Mononuclear cell (primary cell): ENCODE data around the gene PNPLA2. TPM values are rescaled to one million over a fixed set of nuclear protein-coding genes. Genes with fewer than 3 reads are reported as not detected.

Experiments used
- H3K27me3 ChIP-seq: 2 replicates; pipeline ENCODE4 v1.6.0; 2011; ENCODE audit warnings: low read length, control low read depth; ENCODE audit not compliant: insufficient read depth
- H3K4me1 ChIP-seq: 2 replicates; pipeline ENCODE4 v1.5.1; 2011; ENCODE audit warnings: mild to moderate bottlenecking, low read length, control low read depth; ENCODE audit not compliant: insufficient read depth
- H3K4me3 ChIP-seq: 2 replicates; pipeline ENCODE4 v1.5.1; 2011; ENCODE audit warnings: mild to moderate bottlenecking, low read length, moderate library complexity
- H3K9me3 ChIP-seq: 2 replicates; pipeline ENCODE4 v1.5.1; 2011; ENCODE audit warnings: low read depth, mild to moderate bottlenecking, control low read depth, low read length
- total RNA-seq: library from RNA; depleted of rRNA; stranded (reverse); fragments of >200 nt; gene quantifications from one replicate; pipeline ENCODE4 v1.2.3, GENCODE V29; 2012

PNPLA2 gene
- total RNA-seq, 1 donor: 81.0 TPM

DNA sequence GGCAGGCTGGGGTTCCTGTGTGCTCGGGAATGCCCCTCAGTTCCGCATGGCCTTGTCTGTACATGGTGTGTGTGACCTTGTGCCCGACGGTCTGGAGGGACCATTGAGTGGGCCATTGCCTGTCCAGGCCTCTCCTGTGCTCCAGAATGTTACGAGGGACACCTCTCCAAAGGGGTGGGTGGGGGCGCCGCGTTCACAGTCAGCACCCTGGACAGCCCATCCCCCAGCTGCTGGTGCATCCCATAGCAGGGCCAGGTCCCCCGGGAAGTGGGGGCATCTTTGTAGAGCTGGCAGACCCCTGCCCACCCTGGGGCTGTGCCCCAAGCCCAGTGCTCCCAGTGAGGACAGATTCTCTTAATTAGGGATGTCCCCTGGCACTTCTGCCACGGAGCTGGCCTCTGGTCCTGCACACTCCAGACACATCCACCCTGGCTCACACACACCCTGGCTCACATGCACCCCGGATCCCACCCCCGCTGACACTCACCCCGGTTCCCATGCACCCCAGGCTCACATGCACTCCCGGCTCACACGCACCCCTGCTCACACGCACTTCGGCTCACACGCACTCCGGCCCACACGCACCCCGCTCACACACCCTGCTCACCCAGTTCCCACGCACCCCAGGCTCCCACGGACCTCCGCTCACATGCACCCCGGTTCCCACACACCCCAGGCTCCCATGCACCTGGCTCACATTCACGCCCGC, 39.5 kb downstream of the PNPLA2 start:
- Histone ChIP-seq H3K4me3 (no peak overlapping the region), H3K4me1 (no peaks in the 10 kb centered on the region), H3K27me3 (no peaks in the 10 kb centered on the region), H3K9me3 (no peaks in the 10 kb centered on the region)

DNA sequence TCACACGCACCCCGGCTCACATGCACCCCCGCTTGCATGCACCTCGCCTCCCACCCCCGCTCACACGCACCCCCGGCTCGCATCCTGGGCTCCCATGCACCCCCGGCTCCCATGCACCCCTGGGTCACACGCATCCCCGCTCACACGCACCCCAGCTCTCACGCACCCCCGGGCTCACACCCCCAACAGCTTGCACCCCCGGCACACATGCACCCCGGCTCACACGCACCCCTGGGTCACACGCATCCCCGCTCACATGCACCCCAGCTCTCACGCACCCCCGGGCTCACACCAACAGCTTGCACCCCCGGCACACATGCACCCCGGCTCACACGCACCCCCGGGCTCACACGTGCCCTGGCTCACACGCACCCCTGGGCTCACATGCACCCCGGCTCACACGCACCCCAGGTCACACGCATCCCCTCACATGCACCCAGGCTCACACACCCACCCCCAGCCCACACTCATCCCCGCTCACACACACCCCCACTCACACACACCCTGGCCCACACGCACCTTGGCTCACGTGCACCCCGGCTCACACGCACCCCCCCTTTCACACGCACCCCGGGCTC, 40.1 kb downstream of the PNPLA2 start:
- H3K4me3 ChIP-seq: no peak overlapping the region
- H3K27me3 ChIP-seq: no peaks in the 10 kb centered on the region
- no peaks in the 10 kb centered on the region for H3K9me3 ChIP-seq
- H3K4me1 ChIP-seq: no peaks in the 10 kb centered on the region

DNA sequence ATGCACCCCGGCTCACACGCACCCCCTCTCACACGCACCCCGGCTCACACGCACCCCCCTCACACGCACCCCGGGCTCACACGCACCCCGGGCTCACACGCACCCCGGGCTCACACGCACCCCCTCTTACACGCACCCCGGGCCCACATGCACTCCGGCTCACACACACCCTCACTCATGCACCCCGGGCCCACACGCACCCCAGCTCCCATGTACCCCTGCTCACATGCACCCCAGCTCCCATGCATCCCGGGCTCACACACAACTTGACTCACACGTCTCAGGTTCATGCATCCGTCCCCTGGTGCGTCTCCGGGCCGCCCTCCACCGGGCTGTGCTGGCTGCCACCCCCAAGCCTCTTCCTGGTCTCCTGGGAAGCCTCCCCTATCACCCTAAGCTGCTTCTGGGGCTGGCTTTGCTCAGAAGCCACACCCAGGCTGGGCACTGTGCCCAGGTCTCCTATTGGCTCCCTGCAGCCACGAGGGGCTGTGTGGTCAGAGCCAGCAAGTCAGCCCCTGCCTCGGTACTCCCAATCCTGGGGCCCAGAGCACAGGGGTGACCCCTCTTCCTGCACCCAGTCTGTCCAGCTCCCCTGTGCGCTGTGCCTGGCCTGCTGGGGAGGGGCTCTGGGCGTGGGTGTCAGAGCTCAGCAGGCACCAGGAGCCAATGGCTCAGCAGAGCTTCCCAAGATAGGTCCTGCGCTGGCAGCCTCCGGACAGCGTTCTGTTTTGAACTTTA, 40.8 kb downstream of the PNPLA2 start:
- no peaks in the 10 kb centered on the region for H3K4me1 ChIP-seq
- H3K27me3 ChIP-seq: no peaks in the 10 kb centered on the region
- no peaks in the 10 kb centered on the region for H3K9me3 ChIP-seq
- no peak overlapping the region for H3K4me3 ChIP-seq

DNA sequence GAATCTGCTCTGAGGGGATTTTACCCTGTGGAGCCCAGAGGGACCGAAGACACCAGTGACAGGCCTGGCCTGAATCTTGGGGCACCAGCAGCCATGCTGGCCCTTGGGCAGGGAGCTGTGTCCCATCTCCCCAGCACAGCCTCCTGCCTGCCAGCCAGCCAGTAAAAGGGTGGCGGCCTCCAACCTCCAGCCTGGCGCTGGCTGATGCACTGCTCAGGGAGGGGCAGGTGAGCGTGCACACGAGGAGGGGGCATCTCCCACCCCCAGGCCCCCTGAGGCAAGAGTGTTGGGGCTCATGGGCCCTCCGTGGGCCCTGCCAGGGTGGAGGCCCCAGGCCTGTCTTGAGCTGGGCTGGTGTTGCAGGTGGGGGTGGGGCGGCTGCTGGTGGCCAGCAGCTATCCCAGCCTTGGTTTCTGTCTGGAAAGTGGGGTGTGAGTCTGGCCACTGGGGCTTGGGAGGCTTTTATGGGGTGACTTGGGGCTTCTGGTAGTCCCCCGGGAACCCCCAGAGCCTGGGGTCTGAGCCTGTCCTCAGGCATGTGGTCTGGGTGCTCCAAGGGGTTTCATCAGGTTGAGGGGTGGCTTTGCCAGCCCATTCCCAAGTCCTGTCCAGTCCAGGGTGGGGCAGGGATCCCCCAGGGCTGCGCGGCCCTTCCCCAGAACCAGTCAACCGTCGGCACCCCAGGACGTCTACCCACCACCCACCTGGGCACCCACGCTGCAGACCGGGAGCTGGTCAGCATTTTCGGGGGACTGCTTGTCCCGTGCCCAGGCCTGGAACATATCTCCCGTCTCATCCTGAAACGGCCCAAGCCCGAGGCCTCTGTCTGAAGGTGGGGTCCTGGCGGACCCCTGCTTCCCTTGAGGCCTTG, 41.8 kb downstream of the PNPLA2 start:
- Histone ChIP-seq H3K27me3 (no peaks in the 10 kb centered on the region), H3K4me3 (no peak overlapping the region), H3K4me1 (no peaks in the 10 kb centered on the region), H3K9me3 (no peaks in the 10 kb centered on the region)

DNA sequence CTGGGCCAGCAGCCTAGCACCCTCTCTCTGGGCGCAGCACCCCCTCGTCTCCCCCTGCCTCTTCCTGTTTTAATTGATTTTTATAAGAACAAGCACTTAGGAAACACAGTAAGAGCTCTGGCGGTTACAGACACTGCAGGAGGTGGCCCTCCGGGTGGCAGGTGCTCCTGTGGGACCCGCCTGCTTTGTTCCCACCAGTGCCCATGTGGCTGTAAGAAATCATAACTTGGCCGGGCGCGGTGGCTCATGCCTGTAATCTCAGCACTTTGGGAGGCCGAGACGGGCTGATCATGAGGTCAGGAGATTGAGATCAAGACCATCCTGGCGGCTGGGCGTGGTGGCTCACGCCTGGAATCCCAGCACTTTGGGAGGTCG, 42.4 kb downstream of the PNPLA2 start:
- H3K9me3 ChIP-seq: no peaks in the 10 kb centered on the region
- H3K27me3 ChIP-seq: no peaks in the 10 kb centered on the region
- no peaks in the 10 kb centered on the region for H3K4me1 ChIP-seq
- no peak overlapping the region for H3K4me3 ChIP-seq

DNA sequence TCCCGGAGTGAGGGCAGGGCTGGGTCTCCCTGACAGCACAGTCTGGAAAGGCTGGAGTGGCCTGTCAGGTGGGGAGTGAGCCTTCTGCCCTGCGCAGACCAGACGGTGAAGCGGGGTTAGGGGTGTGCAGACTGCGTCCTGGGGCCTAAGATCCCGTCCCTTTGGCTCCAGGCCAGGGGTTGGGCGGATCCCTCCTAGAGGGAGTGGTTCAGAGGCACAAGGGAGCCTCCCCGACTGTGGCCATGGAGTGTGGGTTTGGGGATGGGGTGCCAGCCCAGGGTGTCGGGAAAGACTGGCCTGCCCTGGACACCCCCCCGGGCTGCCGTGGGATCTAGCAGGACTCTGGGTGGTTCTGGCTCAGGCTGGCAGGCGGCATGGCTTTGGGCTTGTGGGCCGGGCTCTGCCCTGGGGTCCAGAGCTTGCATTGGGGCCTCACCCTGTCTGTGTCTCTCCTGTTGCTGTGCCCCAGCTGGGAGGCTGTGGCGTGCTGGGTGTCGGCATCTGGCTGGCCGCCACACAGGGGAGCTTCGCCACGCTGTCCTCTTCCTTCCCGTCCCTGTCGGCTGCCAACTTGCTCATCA, 43.5 kb downstream of the PNPLA2 start:
- no peaks in the 10 kb centered on the region for H3K27me3 ChIP-seq
- no peaks in the 10 kb centered on the region for H3K4me1 ChIP-seq
- H3K4me3 ChIP-seq: no peak overlapping the region
- no peaks in the 10 kb centered on the region for H3K9me3 ChIP-seq

DNA sequence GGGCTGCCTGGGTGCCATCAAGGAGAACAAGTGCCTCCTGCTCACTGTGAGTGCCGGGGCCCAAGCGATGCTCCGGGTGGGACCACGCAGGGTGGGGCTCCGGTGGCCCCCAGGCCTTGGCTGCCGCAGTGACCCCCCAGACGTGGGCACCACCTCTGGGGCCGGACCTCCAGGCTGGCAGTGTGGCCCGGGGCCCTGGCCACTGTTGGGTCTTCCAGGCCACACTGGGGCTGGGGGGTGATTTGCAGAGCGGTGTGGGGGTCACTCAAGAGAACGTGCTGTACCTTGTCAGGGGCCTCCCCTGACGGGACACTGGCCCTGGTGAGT, 43.9 kb downstream of the PNPLA2 start:
- no peaks in the 10 kb centered on the region for H3K27me3 ChIP-seq
- H3K4me3 ChIP-seq: no peak overlapping the region
- H3K4me1 ChIP-seq: no peaks in the 10 kb centered on the region
- H3K9me3 ChIP-seq: no peaks in the 10 kb centered on the region

DNA sequence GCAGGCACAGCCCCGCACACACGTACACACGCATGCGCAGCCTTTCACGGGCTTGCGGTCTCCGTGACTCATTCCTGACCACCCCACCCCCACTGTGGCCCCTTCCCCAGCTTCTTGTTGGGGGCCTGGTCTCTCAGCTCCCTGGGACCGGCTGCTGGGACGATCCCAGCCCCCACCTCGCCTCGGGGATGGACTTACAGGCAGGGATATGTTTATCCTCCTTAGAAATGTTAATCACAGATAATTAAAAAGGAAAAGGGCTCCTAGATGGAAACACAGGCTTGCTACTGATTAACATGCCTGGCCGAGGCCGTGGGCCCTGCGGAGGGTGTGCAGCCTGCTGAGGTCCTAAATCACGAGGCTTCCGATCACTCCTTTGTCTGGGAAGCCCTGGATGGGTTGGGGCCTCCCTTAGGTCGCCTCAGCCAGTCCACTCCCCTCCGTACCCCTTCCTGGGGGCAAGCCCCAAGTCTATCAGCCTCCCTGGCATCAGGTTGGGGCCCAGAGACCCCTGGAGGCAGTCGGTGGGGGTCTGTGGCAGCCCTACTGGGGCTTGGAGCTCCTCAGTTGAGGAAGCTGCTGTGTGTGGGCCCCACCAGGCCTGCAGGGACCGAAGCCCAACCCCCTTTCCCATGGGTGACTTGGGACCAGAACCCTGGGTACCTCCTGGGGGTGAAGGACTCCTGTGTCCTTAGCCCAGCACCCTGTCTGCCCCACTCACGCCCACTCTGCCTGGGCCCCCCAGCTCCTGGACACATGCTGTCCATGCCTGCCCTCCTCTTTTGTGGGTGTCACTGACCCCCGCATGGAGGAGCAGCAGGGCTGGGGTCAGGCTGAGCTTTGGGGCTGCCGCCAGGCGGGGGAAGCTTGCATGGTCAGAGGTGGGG, 44.6 kb downstream of the PNPLA2 start:
- no peak overlapping the region for H3K4me3 ChIP-seq
- no peaks in the 10 kb centered on the region for H3K9me3 ChIP-seq
- H3K27me3 ChIP-seq: no peaks in the 10 kb centered on the region

DNA sequence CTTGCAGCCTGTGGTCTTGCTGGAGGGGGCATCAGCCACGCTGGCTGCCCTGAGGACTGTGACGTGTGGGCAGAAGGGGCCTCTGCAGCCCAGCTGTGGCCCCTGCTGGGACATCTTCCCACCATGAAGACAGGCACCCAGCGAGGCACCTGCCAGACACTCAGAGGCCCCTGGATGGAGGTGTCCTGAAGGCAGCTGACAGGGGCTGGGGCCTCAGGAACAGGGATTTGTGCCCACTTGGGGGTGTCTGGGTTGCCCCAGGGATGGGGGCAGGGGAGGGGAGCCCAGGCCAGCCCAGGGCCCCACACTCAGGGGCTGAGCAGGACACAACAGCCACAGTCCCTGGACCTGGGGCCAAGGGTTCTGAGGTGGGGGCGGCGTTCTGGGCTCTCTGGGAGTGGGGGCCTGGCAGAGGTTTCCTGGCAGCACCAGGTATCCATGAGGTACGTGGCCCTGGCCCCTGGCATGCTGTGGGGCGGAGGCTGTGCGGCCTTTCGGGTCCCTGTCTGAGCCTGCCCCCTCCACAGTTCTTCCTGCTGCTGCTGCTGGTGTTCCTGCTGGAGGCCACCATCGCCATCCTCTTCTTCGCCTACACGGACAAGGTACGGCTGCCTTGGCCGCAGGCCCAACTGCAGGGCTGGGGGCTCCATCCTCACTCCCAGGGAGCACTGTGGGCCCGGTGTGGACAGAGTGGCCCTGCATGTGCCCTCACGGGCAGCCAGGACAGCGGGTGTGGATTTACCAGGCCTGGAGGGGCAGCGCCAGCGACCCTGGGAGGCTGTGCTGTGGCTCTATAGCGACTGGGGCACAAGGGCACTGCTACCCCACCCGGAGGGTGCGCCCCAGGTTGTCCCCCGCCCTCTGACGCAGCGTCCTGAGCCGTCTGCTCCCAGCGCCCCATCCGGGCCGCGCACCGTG, 45.5 kb downstream of the PNPLA2 start:
- Histone ChIP-seq H3K27me3 (no peaks in the 10 kb centered on the region), H3K9me3 (no peaks in the 10 kb centered on the region), H3K4me3 (no peak overlapping the region), H3K4me1 (no peaks in the 10 kb centered on the region)

More for the DNA sequence above, 44.6 kb downstream of the PNPLA2 start:
- H3K4me1 ChIP-seq: no peaks in the 10 kb centered on the region

DNA sequence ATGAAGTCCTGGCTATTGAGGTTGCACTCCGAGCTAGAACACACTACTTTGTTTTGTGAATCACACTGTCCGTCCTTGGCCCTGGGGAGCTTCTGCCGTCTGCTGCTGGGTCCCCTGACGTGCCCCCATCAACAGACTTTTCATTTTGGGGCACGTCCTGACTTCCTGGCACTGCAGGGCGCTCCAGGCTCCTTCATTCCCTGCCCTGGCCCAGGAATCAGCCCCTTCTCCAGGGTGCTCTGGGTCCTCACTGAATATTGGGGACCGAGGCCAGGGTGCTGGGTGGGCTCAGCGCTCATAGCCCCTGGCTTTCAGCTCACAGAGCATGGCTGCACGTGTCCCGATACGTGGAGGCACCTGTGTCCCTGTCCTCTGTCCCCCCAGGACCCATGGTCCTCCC, 46.2 kb downstream of the PNPLA2 start:
- no peaks in the 10 kb centered on the region for H3K9me3 ChIP-seq
- H3K27me3 ChIP-seq: no peaks in the 10 kb centered on the region
- H3K4me3 ChIP-seq: no peak overlapping the region
- H3K4me1 ChIP-seq: no peaks in the 10 kb centered on the region

DNA sequence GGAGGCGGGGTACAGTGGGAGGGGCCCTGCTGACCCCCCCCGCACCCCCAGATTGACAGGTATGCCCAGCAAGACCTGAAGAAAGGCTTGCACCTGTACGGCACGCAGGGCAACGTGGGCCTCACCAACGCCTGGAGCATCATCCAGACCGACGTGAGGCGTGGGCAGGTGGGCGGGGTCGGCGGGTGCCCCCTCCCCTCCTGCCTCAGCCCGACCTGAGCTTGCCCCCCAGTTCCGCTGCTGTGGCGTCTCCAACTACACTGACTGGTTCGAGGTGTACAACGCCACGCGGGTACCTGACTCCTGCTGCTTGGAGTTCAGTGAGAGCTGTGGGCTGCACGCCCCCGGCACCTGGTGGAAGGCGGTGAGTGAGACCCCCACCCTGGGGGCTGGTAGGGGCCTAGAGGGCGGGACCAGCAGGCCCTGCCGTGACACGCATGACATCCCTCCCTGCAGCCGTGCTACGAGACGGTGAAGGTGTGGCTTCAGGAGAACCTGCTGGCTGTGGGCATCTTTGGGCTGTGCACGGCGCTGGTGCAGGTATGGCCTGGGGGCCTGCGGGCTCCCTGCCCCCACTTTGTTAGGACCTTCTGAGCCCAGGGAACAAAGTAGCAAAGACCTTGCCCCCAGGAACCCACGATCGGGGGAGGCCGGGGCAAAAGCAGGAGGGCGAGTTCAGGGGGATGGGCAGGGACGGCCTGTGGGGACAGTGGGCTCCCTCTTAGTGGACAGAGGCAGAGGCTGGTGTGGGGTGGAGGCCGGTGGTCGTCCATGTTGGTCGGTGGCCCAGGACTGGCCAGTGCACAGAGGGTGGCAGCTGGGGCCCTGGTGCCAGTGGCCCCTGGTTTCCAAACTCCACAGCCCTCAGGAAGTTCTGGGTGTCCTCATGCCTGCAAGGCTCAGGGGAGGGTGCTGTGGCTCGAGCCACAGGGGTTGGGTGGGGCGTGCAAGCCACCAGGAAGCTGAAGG, 47.0 kb downstream of the PNPLA2 start:
- Histone ChIP-seq H3K9me3 (no peaks in the 10 kb centered on the region), H3K4me1 (no peaks in the 10 kb centered on the region)

DNA sequence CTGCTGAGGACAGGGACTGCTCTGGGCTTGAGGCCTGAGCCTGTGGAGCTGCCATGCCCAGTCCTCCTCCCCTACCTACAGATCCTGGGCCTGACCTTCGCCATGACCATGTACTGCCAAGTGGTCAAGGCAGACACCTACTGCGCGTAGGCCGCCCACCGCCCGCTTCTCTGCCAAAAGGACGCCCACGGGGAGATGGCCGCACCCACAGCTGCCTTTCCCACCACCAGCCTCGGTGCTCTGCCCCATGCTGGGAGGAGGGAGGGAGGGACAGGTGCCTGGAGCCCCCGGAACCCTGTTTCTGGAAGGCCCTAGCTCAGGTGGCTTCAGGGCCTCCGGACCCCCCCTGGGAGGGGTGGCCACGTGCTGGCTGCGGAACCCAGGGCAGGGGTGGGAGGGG, 47.8 kb downstream of the PNPLA2 start:
- H3K27me3 ChIP-seq: no peaks in the 10 kb centered on the region
- no peak overlapping the region for H3K4me3 ChIP-seq
- H3K4me1 ChIP-seq: no peaks in the 10 kb centered on the region
- no peaks in the 10 kb centered on the region for H3K9me3 ChIP-seq

More for the DNA sequence above, 47.0 kb downstream of the PNPLA2 start:
- no peak overlapping the region for H3K4me3 ChIP-seq
- no peaks in the 10 kb centered on the region for H3K27me3 ChIP-seq
